Activated CD8-positive, alpha-beta T cell treated with anti-CD3 and anti-CD28 coated beads for 36 hours (primary cell): ENCODE measurements around the gene INHBC. TPM values are rescaled to one million over a fixed set of nuclear protein-coding genes. Genes with fewer than 3 reads are reported as not detected.
A peak's percentile ranks its signal among the peaks of the same experiment; 100 is the strongest.

Experiments used
- ATAC-seq: fragments of 200-7000 bp; cut with Tn5 transposase; one replicate; pipeline ENCODE4 v1.10.0; 2021; ENCODE audit warnings: mild to moderate bottlenecking, moderate library complexity
- CTCF ChIA-PET: fragments of 350-600 bp; sonication (Branson Sonifier 250); formaldehyde crosslinking; loops from one replicate; lab custom pipeline; 2021; ENCODE audit warnings: antibody characterized with exemption; lab: Charles Lee
- POLR2A ChIA-PET: fragments of 350-600 bp; sonication (Branson Sonifier 250); formaldehyde crosslinking; loops from one replicate; lab custom pipeline; 2021; ENCODE audit warnings: antibody characterized with exemption; lab: Charles Lee
- DNase-seq: peaks from one replicate; pipeline ENCODE4 v3.0.0-alpha.2; 2020
- H3K27ac Mint-ChIP-seq: one replicate; pipeline ENCODE4 v1.8.0; 2021; ENCODE audit warnings: mild to moderate bottlenecking, mixed read lengths
- H3K27me3 Mint-ChIP-seq: one replicate; pipeline ENCODE4 v1.8.0; 2021; ENCODE audit warnings: mixed read lengths
- H3K36me3 Mint-ChIP-seq: one replicate; pipeline ENCODE4 v1.8.0; 2021; ENCODE audit warnings: low read depth, mixed read lengths
- H3K4me1 Mint-ChIP-seq: one replicate; pipeline ENCODE4 v1.8.0; 2021; ENCODE audit warnings: low read depth, mixed read lengths
- H3K4me3 Mint-ChIP-seq: one replicate; pipeline ENCODE4 v1.8.0; 2021; ENCODE audit warnings: mild to moderate bottlenecking, moderate library complexity, mixed read lengths
- H3K9me3 Mint-ChIP-seq: one replicate; pipeline ENCODE4 v1.8.0; 2021; ENCODE audit warnings: mixed read lengths
- intact Hi-C: fragments of 100-400 bp; cut with micrococcal nuclease; formaldehyde crosslinking; loops from one replicate; pipeline ENCODE4 v1.10.0; 2022
- total RNA-seq, 2 experiments: library from RNA; stranded (reverse); gene quantifications; one replicate each; pipeline ENCODE4 v1.2.3, GENCODE V29; 2021
- TF ChIP-seq, protein P1 (sequence below): fragments of 200-600 bp; IDR thresholded peaks from one replicate; pipeline ENCODE4 v1.8.0; 2022; ENCODE audit warnings: antibody characterized with exemption, mild to moderate bottlenecking

Gene INHBC
- total RNA-seq, 2 experiments from 2014 or later, result 0.16 TPM; not detected in 1

DNA sequence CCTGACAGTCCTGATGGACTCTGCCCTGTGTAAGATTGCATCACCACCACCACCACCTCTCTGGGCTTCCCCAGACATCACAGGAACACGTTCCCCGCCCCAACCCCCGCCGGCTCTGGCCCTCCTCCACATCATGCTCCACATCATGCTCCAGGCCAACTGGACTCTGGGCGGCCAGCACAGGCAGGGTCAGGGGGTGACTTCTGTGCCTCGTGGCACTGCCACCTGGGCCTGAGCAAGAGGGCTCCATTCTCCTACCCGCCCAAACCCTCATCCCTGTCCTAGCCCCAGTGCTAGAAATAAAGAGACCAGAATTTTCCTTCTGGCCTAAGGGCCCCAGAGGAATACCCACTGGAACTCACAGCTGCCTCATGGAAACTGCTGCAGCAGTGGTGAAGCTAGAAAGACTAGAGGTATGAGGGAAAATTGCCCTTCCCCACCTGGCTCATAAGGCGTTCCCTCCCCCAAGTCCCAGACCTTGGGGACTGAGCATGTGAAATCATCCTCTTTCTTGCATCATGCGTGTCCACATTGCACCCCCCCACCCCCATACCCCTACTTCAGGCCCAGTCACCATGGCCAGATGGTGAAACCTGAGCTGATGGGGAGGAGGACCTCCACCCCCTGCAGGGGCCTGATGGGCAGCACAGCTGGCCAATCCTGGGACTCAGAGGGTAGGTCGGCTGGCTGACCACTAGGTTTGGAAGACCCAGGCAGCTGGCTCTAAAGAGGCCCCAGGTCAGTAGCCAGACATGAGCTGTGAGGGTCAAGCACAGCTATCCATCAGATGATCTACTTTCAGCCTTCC, 20.2 kb downstream of the INHBC start, which contains the start of gene INHBE:
Gene INHBE, plus strand, starts transcription at position 742 of the 808 bp plus-strand sequence. CDS start 230 bp downstream, outside the sequence.
- peak; percentile 64 for DNase-seq
- Mint-ChIP-seq H3K4me3 (peak within 1 kb of the TSS; percentile 81), H3K36me3 (no peaks in the 10 kb centered on the region), H3K27ac (peak within 1 kb of the TSS; percentile 84), H3K4me1 (peaks cover 39% of the 10 kb centered on the region), H3K27me3 (no peaks in the 10 kb centered on the region), H3K9me3 (no peaks in the 10 kb centered on the region)
- intact Hi-C loops, result loop anchor here (5.0 to 10.0 kb wide), 2 partner anchors 150 to 192 kb away; no protein-coding TSS in a partner anchor
- TF ChIP-seq, protein P1, sequence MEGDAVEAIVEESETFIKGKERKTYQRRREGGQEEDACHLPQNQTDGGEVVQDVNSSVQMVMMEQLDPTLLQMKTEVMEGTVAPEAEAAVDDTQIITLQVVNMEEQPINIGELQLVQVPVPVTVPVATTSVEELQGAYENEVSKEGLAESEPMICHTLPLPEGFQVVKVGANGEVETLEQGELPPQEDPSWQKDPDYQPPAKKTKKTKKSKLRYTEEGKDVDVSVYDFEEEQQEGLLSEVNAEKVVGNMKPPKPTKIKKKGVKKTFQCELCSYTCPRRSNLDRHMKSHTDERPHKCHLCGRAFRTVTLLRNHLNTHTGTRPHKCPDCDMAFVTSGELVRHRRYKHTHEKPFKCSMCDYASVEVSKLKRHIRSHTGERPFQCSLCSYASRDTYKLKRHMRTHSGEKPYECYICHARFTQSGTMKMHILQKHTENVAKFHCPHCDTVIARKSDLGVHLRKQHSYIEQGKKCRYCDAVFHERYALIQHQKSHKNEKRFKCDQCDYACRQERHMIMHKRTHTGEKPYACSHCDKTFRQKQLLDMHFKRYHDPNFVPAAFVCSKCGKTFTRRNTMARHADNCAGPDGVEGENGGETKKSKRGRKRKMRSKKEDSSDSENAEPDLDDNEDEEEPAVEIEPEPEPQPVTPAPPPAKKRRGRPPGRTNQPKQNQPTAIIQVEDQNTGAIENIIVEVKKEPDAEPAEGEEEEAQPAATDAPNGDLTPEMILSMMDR, result no peak
- ATAC-seq, result no peak
- POLR2A ChIA-PET, result interaction anchor here (1.5 kb wide), 1 partner anchor 26 kb away, joined by 7 read pairs; no protein-coding TSS in a partner anchor
- CTCF ChIA-PET, result interaction anchor here (0.8 to 7.1 kb wide), 39 partner anchors 9 to 241 kb away, joined by 3 to 118 read pairs (median 5); partner anchors contain the start of genes INHBC and MARS1

DNA sequence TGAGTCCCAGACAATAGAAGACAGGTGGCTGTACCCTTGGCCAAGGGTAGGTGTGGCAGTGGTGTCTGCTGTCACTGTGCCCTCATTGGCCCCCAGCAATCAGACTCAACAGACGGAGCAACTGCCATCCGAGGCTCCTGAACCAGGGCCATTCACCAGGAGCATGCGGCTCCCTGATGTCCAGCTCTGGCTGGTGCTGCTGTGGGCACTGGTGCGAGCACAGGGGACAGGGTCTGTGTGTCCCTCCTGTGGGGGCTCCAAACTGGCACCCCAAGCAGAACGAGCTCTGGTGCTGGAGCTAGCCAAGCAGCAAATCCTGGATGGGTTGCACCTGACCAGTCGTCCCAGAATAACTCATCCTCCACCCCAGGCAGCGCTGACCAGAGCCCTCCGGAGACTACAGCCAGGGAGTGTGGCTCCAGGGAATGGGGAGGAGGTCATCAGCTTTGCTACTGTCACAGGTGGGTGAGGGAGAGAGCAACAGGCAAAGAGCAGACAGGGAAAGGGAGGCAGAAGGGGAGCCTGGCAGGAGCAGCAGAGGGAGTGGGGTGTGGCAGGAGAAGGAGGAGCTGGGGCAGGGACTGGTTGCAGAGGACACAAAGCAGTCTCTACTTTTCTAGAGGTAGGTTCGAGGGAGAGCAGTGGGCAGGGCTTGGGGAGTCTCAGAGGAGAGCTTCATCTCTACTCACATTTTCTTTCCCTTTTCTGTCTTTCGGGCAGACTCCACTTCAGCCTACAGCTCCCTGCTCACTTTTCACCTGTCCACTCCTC, 21.0 kb downstream of the INHBC start:
- DNase-seq (no peak), ATAC-seq (no peak)
- Mint-ChIP-seq H3K27me3 (peaks cover 4% of the 10 kb centered on the region), H3K36me3 (no peaks in the 10 kb centered on the region), H3K27ac (peak overlapping the region; percentile 84), H3K4me1 (peaks cover 45% of the 10 kb centered on the region), H3K9me3 (no peaks in the 10 kb centered on the region), H3K4me3 (peak overlapping the region; percentile 81)
- TF ChIP-seq, protein P1, result no peak
- CTCF ChIA-PET, result interaction anchor here (0.6 to 7.1 kb wide), 52 partner anchors 9 to 240 kb away, joined by 3 to 118 read pairs (median 4); partner anchors contain the start of genes INHBC, MARS1 and SHMT2
- intact Hi-C loops, result loop anchor here (5.0 to 10.0 kb wide), 2 partner anchors 151 to 193 kb away; no protein-coding TSS in a partner anchor
- POLR2A ChIA-PET, result interaction anchor here (0.9 to 1.5 kb wide), 4 partner anchors 20 to 25 kb away, joined by 3 to 7 read pairs (median 4); no protein-coding TSS in a partner anchor

DNA sequence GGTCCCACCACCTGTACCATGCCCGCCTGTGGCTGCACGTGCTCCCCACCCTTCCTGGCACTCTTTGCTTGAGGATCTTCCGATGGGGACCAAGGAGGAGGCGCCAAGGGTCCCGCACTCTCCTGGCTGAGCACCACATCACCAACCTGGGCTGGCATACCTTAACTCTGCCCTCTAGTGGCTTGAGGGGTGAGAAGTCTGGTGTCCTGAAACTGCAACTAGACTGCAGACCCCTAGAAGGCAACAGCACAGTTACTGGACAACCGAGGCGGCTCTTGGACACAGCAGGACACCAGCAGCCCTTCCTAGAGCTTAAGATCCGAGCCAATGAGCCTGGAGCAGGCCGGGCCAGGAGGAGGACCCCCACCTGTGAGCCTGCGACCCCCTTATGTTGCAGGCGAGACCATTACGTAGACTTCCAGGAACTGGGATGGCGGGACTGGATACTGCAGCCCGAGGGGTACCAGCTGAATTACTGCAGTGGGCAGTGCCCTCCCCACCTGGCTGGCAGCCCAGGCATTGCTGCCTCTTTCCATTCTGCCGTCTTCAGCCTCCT, 21.6 kb downstream of the INHBC start:
- Mint-ChIP-seq H3K36me3 (no peaks in the 10 kb centered on the region), H3K9me3 (no peaks in the 10 kb centered on the region), H3K4me3 (peak overlapping the region; percentile 81), H3K27ac (peak overlapping the region; percentile 75), H3K27me3 (peaks cover 4% of the 10 kb centered on the region), H3K4me1 (peaks cover 48% of the 10 kb centered on the region)
- TF ChIP-seq, protein P1, result peak; percentile 68
- intact Hi-C loops, result loop anchor here (5.0 to 10.0 kb wide), 2 partner anchors 151 to 194 kb away; no protein-coding TSS in a partner anchor
- peak; percentile 74 for DNase-seq
- ATAC-seq, result peak; percentile 25
- ChIA-PET POLR2A (interaction anchor here (0.9 to 1.5 kb wide), 4 partner anchors 20 to 26 kb away, joined by 3 to 7 read pairs (median 4); no protein-coding TSS in a partner anchor), CTCF (interaction anchor here (0.6 to 7.1 kb wide), 47 partner anchors 8 to 227 kb away, joined by 3 to 118 read pairs (median 4); partner anchors contain the start of genes INHBC, MARS1 and SHMT2)

DNA sequence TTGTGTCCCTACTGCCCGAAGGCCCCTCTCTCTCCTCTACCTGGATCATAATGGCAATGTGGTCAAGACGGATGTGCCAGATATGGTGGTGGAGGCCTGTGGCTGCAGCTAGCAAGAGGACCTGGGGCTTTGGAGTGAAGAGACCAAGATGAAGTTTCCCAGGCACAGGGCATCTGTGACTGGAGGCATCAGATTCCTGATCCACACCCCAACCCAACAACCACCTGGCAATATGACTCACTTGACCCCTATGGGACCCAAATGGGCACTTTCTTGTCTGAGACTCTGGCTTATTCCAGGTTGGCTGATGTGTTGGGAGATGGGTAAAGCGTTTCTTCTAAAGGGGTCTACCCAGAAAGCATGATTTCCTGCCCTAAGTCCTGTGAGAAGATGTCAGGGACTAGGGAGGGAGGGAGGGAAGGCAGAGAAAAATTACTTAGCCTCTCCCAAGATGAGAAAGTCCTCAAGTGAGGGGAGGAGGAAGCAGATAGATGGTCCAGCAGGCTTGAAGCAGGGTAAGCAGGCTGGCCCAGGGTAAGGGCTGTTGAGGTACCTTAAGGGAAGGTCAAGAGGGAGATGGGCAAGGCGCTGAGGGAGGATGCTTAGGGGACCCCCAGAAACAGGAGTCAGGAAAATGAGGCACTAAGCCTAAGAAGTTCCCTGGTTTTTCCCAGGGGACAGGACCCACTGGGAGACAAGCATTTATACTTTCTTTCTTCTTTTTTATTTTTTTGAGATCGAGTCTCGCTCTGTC, 22.3 kb downstream of the INHBC start:
- peaks cover 51% of the 10 kb centered on the region for H3K4me1 Mint-ChIP-seq
- POLR2A ChIA-PET, result interaction anchor here (0.7 to 1.4 kb wide), 3 partner anchors 19 to 27 kb away, joined by 3 to 4 read pairs (median 3); no protein-coding TSS in a partner anchor
- no peaks in the 10 kb centered on the region for H3K9me3 Mint-ChIP-seq
- H3K27me3 Mint-ChIP-seq, result peaks cover 4% of the 10 kb centered on the region
- H3K4me3 Mint-ChIP-seq, result no peak overlapping the region
- no peaks in the 10 kb centered on the region for H3K36me3 Mint-ChIP-seq
- H3K27ac Mint-ChIP-seq, result no peak overlapping the region
- no peak for ATAC-seq
- CTCF ChIA-PET, result interaction anchor here (1.0 to 7.1 kb wide), 22 partner anchors 11 to 228 kb away, joined by 3 to 152 read pairs (median 6); partner anchors contain the start of genes ARHGAP9, B4GALNT1, INHBC and SHMT2
- no peak for DNase-seq
- intact Hi-C loops, result loop anchor here (5.0 to 10.0 kb wide), 2 partner anchors 152 to 195 kb away; no protein-coding TSS in a partner anchor
- TF ChIP-seq, protein P1, result no peak
